ENCODE results near the gene BSN. TPM values are rescaled to one million over a fixed set of nuclear protein-coding genes. Genes with fewer than 3 reads are reported as not detected.

BSN gene
- polyA plus RNA-seq, 2 donors: 0.01 to 0.08 TPM

- H3K9me3 ChIP-seq (ENCODE audit: control insufficient read depth in 2 of 2, insufficient read depth in 1 of 2, low read depth in 1 of 2, low read length in 1 of 2): no peaks in the 10 kb centered on the region
- WGBS, 2 donors: 78 to 79% methylated on average over 14 of the region's 14 CpGs
- no peaks in the 10 kb centered on the region for H3K27me3 ChIP-seq (ENCODE audit: control insufficient read depth in 1 of 2, insufficient read depth in 2 of 2, low read length in 2 of 2)
- H3K27ac ChIP-seq (ENCODE audit: low read depth in 2 of 2, low read length in 1 of 2): peak overlapping the region in 1 of 2 donors; percentile 33
- H3K4me3 ChIP-seq (ENCODE audit: low read depth in 1 of 2, low read length in 2 of 2): no peak overlapping the region
- peaks cover 0 to 2% of the 10 kb centered on the region in 2 donors for H3K4me1 ChIP-seq (ENCODE audit: control insufficient read depth in 2 of 2, insufficient read depth in 2 of 2, low read length in 1 of 2)
- peaks cover 16 to 26% of the 10 kb centered on the region in 2 donors for H3K36me3 ChIP-seq (ENCODE audit: control insufficient read depth in 2 of 2, insufficient read depth in 2 of 2, low read length in 1 of 2)
Observed at GRCh38 chr3:49534581-49535441, 19.5 kb upstream of the BSN start.

GRCh38 chr3:49535971-49536874 is 18.1 kb upstream of the BSN start:
- H3K36me3 ChIP-seq (ENCODE audit: control insufficient read depth in 2 of 2, insufficient read depth in 2 of 2, low read length in 1 of 2): peaks cover 14 to 19% of the 10 kb centered on the region in 2 donors
- WGBS, 2 donors: 64 to 80% methylated on average over 7 of the region's 7 CpGs
- no peak overlapping the region for H3K27ac ChIP-seq (ENCODE audit: low read depth in 2 of 2, low read length in 1 of 2)
- H3K27me3 ChIP-seq (ENCODE audit: control insufficient read depth in 1 of 2, insufficient read depth in 2 of 2, low read length in 2 of 2): no peaks in the 10 kb centered on the region
- H3K4me3 ChIP-seq (ENCODE audit: low read depth in 1 of 2, low read length in 2 of 2): no peak overlapping the region
- peaks cover 2 to 7% of the 10 kb centered on the region in 2 donors for H3K4me1 ChIP-seq (ENCODE audit: control insufficient read depth in 2 of 2, insufficient read depth in 2 of 2, low read length in 1 of 2)
- H3K9me3 ChIP-seq (ENCODE audit: control insufficient read depth in 2 of 2, insufficient read depth in 1 of 2, low read depth in 1 of 2, low read length in 1 of 2): no peaks in the 10 kb centered on the region

GRCh38 chr3:49536875-49537533 is 17.3 kb upstream of the BSN start:
- Histone ChIP-seq H3K27me3 (ENCODE audit: control insufficient read depth in 1 of 2, insufficient read depth in 2 of 2, low read length in 2 of 2) (no peaks in the 10 kb centered on the region), H3K9me3 (ENCODE audit: control insufficient read depth in 2 of 2, insufficient read depth in 1 of 2, low read depth in 1 of 2, low read length in 1 of 2) (no peaks in the 10 kb centered on the region), H3K27ac (ENCODE audit: low read depth in 2 of 2, low read length in 1 of 2) (no peak overlapping the region), H3K4me3 (ENCODE audit: low read depth in 1 of 2, low read length in 2 of 2) (no peak overlapping the region), H3K36me3 (ENCODE audit: control insufficient read depth in 2 of 2, insufficient read depth in 2 of 2, low read length in 1 of 2) (peaks cover 8 to 11% of the 10 kb centered on the region in 2 donors), H3K4me1 (ENCODE audit: control insufficient read depth in 2 of 2, insufficient read depth in 2 of 2, low read length in 1 of 2) (peaks cover 2 to 7% of the 10 kb centered on the region in 2 donors)
- 83 to 89% methylated on average over 16 of the region's 16 CpGs for WGBS, 2 donors

- WGBS, 2 donors: 1 to 2% methylated on average over 60 to 63 of the region's 63 CpGs
- Histone ChIP-seq H3K4me1 (ENCODE audit: control insufficient read depth in 2 of 2, insufficient read depth in 2 of 2, low read length in 1 of 2) (peaks cover 0 to 7% of the 10 kb centered on the region in 2 donors), H3K27me3 (ENCODE audit: control insufficient read depth in 1 of 2, insufficient read depth in 2 of 2, low read length in 2 of 2) (no peaks in the 10 kb centered on the region), H3K9me3 (ENCODE audit: control insufficient read depth in 2 of 2, insufficient read depth in 1 of 2, low read depth in 1 of 2, low read length in 1 of 2) (no peaks in the 10 kb centered on the region), H3K27ac (ENCODE audit: low read depth in 2 of 2, low read length in 1 of 2) (peak overlapping the region; percentile 57 to 74), H3K36me3 (ENCODE audit: control insufficient read depth in 2 of 2, insufficient read depth in 2 of 2, low read length in 1 of 2) (no peaks in the 10 kb centered on the region), H3K4me3 (ENCODE audit: low read depth in 1 of 2, low read length in 2 of 2) (peak overlapping the region; percentile 37 to 41)
Observed at GRCh38 chr3:49539659-49540560, 14.4 kb upstream of the BSN start.

GRCh38 chr3:49552087-49552486 is 2.2 kb upstream of the BSN start:
- no peaks in the 10 kb centered on the region for H3K27me3 ChIP-seq (ENCODE audit: control insufficient read depth in 1 of 2, insufficient read depth in 2 of 2, low read length in 2 of 2)
- peaks cover 2 to 11% of the 10 kb centered on the region in 2 donors for H3K4me1 ChIP-seq (ENCODE audit: control insufficient read depth in 2 of 2, insufficient read depth in 2 of 2, low read length in 1 of 2)

GRCh38 chr3:49553324-49553691 is 969 bp upstream of the BSN start:
- Histone ChIP-seq H3K4me1 (ENCODE audit: control insufficient read depth in 2 of 2, insufficient read depth in 2 of 2, low read length in 1 of 2) (peaks cover 2 to 11% of the 10 kb centered on the region in 2 donors), H3K36me3 (ENCODE audit: control insufficient read depth in 2 of 2, insufficient read depth in 2 of 2, low read length in 1 of 2) (no peaks in the 10 kb centered on the region), H3K9me3 (ENCODE audit: control insufficient read depth in 2 of 2, insufficient read depth in 1 of 2, low read depth in 1 of 2, low read length in 1 of 2) (no peaks in the 10 kb centered on the region), H3K4me3 (ENCODE audit: low read depth in 1 of 2, low read length in 2 of 2) (peak overlapping the region; percentile 38 to 45), H3K27ac (ENCODE audit: low read depth in 2 of 2, low read length in 1 of 2) (no peak overlapping the region), H3K27me3 (ENCODE audit: control insufficient read depth in 1 of 2, insufficient read depth in 2 of 2, low read length in 2 of 2) (no peaks in the 10 kb centered on the region)
- WGBS, 2 donors: 44 to 53% methylated on average over 8 of the region's 8 CpGs

More at GRCh38 chr3:49552087-49552486, 2.2 kb upstream of the BSN start:
- H3K9me3 ChIP-seq (ENCODE audit: control insufficient read depth in 2 of 2, insufficient read depth in 1 of 2, low read depth in 1 of 2, low read length in 1 of 2): no peaks in the 10 kb centered on the region
- H3K27ac ChIP-seq (ENCODE audit: low read depth in 2 of 2, low read length in 1 of 2): no peak overlapping the region
- H3K4me3 ChIP-seq (ENCODE audit: low read depth in 1 of 2, low read length in 2 of 2): no peak overlapping the region
- no peaks in the 10 kb centered on the region for H3K36me3 ChIP-seq (ENCODE audit: control insufficient read depth in 2 of 2, insufficient read depth in 2 of 2, low read length in 1 of 2)

GRCh38 chr3:49554633-49555265 is 472 bp downstream of the BSN start:
- H3K27ac ChIP-seq (ENCODE audit: low read depth in 2 of 2, low read length in 1 of 2): no peak overlapping the region
- 1 to 2% methylated on average over 52 to 66 of the region's 66 CpGs for WGBS, 2 donors
- no peaks in the 10 kb centered on the region for H3K9me3 ChIP-seq (ENCODE audit: control insufficient read depth in 2 of 2, insufficient read depth in 1 of 2, low read depth in 1 of 2, low read length in 1 of 2)
- H3K4me3 ChIP-seq (ENCODE audit: low read depth in 1 of 2, low read length in 2 of 2): peak overlapping the region in 1 of 2 donors; percentile 45
- peaks cover 2 to 11% of the 10 kb centered on the region in 2 donors for H3K4me1 ChIP-seq (ENCODE audit: control insufficient read depth in 2 of 2, insufficient read depth in 2 of 2, low read length in 1 of 2)
- no peaks in the 10 kb centered on the region for H3K36me3 ChIP-seq (ENCODE audit: control insufficient read depth in 2 of 2, insufficient read depth in 2 of 2, low read length in 1 of 2)
- H3K27me3 ChIP-seq (ENCODE audit: control insufficient read depth in 1 of 2, insufficient read depth in 2 of 2, low read length in 2 of 2): no peaks in the 10 kb centered on the region

GRCh38 chr3:49556500-49557275 is 2.4 kb downstream of the BSN start:
- Histone ChIP-seq H3K27me3 (ENCODE audit: control insufficient read depth in 1 of 2, insufficient read depth in 2 of 2, low read length in 2 of 2) (no peaks in the 10 kb centered on the region), H3K4me1 (ENCODE audit: control insufficient read depth in 2 of 2, insufficient read depth in 2 of 2, low read length in 1 of 2) (peaks cover 2 to 11% of the 10 kb centered on the region in 2 donors), H3K4me3 (ENCODE audit: low read depth in 1 of 2, low read length in 2 of 2) (no peak overlapping the region), H3K9me3 (ENCODE audit: control insufficient read depth in 2 of 2, insufficient read depth in 1 of 2, low read depth in 1 of 2, low read length in 1 of 2) (no peaks in the 10 kb centered on the region), H3K27ac (ENCODE audit: low read depth in 2 of 2, low read length in 1 of 2) (no peak overlapping the region), H3K36me3 (ENCODE audit: control insufficient read depth in 2 of 2, insufficient read depth in 2 of 2, low read length in 1 of 2) (no peaks in the 10 kb centered on the region)
- 80 to 88% methylated on average over 3 of the region's 3 CpGs for WGBS, 2 donors

All from esophagus (tissue), 2 donors.